SKM-1 (cell line): Measurements from ENCODE around the gene RIN3.

Source experiments
- DNase-seq: peaks from one replicate; lab custom pipeline; 2025; ENCODE audit not compliant: unreplicated experiment; lab: John Stamatoyannopoulos, UW

RIN3 gene

GRCh38 chr14:92506231-92506630 is 7.3 kb upstream of the RIN3 start:
- DNase-seq = no peak

DNA sequence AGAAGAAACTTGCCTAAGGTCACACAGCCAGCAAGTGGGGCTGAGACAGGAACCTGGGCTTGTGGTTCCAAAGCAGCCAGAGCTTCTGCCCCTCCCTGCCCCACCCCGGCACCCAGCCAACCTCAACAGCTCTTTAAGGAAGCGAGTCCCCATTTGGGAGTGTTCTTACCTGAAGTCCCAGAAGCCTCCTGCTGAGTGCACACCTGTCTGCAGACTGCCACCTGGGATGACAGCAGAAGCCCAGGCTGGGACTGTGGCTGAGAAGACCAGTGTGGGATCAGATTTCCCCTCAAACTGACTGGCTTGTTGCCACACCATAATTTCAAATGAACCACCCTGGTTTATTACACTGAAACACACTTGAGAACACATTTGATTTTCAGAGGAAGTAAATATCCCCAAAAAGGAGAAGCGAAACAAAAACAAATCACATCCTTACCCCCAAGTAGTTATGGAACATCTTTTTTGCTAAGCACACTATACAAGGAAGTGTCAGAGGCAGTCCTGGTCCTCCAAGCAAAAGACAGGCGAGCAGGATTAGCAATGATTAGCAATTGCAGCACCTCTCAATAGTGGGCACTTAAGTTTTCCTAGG is 6.3 kb upstream of the RIN3 start:
- DNase-seq = no peak

GRCh38 chr14:92510972-92511371 is 2.6 kb upstream of the RIN3 start:
- DNase-seq = no peak

DNA sequence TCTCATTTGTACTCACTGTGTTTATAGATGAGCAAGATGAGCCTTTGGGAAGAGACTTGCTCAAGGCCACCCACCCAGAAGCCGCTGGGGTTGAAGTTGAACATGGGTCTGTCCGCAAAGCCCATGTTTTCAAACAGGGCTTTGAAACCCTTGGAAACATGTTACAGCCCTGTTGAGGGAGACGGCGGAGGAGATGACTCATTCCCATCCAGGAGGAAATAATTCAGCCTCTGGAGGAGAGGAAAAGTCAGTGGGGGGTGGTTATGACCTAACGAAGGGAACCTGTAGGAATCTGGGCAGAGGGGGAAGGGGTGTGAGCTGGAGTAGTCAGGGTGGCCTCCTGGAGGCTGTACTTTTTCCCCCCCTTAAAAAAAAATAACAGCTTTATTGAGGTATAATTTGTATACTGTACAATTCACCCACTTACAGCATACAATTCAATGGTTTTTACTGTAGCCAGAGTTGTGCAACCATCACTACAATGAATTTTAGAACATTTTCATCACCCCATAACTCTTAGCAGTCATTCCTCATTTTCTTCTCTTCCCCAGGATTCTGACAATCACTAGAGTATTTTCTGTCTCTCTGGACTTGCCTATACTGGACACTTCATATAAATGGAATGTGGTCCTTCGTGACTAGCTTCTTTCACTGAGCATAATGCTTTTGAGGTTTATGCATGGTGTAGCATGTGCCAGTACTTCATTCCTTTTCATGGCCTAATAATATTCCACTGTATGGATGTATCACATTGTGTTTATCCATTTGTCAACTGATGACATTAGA is 1.9 kb upstream of the RIN3 start:
- no peak for DNase-seq

DNA sequence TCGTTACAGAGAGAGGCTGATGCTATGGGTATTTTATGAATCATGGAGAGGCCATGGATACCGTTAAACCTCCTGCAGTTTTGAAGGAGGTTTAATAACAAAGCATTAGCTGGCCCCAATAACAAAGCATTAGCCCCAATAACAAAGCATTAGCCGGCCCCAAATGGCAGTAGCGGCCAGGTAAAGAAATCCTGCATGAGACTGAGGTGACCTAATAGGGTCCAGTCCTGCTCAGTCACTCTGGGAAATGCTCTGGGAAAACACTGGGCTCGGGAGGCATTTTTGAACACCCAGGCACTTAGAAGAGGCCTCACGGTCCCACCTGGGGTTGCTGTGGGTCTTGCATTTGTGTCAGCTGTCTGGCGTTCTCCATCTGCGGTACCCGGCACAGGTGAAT is 776 bp upstream of the RIN3 start:
- DNase-seq = no peak

DNA sequence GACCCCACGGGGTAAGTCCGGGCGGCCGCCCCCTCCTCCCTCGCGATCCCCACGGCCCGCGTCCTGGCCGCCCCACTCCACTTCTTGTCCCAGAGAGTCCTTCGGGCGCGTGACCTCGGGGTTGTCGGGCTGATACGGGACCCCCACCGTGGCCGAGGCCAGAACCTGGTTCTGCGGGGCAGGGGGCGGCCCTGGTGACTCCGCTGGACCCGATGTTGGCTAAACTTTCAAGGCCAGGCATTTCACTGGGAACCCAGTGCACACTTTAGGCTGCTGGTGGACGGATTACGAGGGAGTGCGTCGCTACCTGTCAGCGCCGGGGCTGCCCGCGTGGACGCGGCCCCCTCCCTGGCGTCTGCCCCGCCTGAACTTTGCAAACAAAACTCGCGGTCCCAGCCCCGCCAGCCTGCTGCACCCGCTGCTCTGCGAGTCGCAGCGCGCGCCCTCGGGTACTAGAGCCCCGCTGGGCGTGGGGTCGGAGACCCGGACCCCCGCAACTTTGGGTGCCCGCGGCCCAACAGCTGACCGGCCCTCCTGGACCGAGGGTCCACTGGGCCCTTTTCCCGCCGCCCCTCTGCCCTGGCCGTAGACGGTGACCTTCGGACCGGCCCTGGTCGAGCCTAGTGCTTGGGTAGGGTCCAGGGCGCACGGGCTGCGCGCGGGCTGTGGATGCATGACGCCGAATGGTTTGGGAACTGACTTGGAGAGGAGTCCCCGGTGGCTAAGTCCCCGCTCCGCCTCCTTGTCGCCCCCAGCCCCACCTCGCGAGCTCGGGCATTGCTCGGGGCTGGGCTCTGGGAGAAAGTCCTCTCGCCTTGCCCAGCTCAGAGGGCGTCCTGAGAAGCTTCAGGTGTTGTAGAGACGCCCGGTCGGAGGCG is 624 bp downstream of the RIN3 start:
- no peak for DNase-seq

DNA sequence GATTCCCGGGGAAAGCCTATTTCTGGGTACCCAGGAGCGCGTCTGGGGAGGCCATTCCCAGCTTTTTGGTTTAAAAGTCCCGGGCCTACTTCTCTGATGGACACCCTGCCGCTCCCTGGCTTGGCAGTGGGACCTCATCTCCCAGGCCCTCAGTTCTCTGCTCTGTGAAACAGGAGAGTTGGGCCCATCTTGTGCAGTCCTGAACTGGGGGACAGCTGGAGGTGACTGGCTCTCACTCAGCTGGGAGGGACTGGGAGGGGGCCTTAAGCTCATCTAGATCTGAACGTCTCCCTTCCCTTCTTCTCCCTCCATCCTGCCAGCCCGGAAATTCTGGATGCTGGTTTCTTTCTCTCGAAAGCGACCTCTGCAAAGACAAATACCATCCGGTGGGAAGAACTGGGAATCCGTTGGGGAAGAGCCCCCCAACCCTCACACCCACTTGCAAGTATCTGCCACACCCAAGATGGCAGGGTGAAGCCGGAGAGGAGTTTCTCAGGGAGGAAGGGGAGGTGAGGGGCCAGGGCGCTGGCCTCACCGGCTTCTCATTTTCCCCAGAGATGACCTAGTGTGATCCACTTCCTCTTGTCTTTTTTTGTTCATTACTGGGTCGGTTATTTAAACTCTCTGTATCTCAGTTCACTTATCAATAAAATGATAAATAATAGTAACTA is 1.4 kb downstream of the RIN3 start:
- no peak for DNase-seq

- DNase-seq = no peak
These were observed 2.2 kb downstream of the RIN3 start for GRCh38 chr14:92515546-92516343.

GRCh38 chr14:92516344-92516965 is 2.9 kb downstream of the RIN3 start:
- DNase-seq = no peak

DNA sequence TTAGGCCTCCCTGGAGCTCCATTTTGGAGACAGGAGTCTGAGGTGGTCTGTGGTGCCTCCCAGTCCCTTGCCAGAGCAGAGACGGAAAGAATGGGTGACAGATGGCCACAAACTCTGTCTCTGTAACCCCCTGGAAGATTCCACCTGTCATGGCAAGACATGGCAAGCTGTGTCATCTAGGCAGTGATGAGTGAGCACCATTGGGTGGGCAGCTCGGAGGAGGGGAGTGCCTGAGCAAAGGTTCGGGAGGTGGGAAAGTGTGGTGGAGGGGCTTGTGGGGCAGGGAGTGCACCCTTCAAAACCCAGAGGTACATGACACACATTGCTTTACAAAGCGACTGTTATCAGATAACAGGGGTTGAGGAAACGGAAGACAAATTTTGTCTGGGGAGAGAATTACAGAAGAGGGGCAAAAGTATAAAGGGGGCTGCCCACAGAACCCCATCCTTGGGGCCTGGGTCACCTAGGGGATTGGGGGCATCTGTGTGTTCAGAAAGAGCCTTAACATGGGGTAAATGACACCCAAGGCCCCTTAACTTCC is 3.5 kb downstream of the RIN3 start:
- DNase-seq = no peak

GRCh38 chr14:92517761-92518160 is 4.2 kb downstream of the RIN3 start:
- DNase-seq = no peak

DNA sequence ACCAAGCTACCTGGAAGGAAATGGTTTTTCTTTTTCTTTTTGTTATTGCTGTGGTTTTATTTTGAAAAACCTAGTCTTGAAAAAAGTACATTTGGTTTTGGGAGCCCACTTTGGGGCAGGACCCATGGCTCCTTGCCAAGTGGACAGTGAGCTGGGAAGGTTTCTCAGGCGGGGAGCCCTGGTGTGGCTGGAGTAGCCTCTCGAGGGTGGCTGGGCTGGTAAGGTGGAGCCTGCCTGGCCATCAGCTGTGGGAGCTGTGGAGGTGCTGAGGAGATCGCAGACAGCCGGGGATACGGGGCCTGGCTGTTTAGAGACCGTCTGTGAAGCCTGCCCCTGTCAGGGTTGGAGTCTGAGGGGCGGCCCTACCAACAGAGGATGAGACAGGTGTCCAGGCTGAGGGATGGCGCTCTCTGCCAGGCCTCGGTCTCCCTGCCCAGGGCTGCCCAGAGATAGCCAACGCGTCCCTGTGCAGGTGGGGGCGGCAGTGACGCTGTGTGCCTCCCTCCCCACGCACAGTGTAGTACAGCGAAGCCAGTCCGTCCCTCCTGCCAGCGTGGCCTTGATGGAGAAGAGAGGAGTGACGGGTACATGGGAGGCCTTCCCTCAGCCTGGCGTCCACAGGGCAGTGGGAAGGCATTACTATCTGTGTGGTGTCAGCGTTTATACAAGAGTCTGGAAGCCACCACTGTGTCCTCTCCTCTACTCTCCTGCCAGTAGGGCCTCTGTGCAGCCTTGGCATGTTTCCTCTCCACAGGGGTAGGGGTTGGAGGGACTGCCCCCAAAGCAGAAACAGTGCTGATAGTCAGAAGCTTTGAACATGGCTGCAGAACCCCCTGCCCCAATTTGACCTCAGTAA is 5.9 kb downstream of the RIN3 start:
- DNase-seq = no peak

GRCh38 chr14:92520102-92521057 is 6.8 kb downstream of the RIN3 start:
- DNase-seq = no peak

GRCh38 chr14:92521058-92521415 is 7.5 kb downstream of the RIN3 start:
- no peak for DNase-seq

DNA sequence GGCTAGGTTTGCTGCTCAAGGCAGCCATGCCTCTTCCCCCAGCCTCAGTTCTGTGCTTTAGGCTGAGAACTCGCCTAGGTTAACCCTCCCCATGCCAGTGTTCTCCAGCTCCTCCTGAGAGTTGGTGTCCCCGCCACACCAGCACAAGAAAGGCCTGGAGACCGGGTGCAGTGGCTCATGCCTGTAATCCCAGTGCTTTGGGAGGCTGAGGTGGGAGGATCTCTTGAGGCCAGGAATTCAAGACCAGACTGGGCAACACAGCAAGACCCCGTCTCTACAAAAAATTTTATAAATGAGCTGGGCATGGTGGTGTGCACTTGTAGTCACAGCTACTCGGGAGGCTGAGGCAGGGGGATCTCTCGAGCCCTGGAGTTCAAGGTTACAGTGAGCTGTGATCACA is 10.2 kb downstream of the RIN3 start:
- no peak for DNase-seq

DNA sequence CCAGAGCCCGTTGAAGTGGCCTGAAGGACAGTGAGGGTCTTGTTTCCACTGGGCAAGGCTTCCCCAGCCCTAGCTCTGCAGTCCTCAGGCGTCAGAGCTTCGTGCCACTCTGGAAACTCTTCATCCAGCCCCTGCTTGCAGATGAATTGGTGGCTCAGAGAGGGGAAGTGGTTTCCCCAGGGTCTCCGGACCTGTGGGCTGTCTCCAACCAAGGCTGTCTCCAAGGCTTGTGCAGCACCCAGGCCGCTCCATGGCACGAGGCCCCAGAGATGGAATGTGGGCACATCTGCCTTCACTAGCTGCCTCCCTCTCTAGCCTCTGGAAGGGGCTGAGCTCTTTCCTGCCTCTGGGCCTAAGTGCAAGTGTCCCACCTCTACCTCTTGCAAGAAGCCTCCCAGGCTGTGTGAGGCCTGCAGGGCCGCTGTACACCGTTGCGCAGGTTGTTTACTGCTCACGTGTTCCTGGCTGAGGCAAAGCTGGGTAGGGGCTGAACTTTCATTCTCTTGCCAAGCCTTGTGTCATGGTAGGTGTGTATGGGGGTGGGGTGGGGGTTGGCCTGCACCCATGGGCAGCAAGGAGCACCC is 11.1 kb downstream of the RIN3 start:
- no peak for DNase-seq

DNA sequence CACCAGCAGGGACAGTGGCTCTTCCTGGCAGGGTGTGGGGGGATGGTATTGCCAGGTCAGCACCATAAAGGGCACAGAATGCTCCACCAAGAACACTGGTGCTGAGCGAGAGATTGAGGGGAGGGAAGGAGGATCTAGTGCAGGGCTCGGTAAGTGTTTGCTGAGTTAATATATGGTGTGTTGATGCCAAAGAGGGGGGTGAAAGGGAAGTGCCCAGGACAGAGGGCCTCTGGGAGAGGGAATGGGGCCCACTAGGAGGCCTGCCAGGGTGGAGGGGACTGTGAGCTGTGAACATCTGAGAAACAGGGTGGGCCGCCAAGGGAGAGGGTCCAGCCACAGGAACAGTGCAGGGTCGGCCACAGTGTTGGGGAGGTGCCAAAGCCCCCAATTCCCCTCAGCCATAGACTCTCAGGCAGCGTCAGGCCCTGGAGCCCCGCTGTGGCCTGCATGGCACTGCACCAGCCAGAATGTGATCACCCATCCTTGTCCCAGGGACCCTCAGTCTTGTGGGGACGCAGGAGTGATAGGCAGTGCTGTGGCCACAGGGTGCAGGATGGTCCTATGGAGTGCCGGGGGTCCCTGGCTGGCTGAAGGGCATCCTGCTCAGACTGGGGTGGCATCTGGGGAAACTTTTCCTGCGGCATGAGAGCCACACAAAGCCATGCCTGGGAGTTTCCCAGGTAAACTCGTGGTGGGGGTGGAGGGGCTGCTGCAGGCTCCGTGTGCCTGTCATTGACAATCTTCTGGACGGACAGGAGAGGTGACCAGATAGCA is 11.9 kb downstream of the RIN3 start:
- DNase-seq = no peak
